ENCODE measurements around the gene DOCK8.

Gene DOCK8

GRCh38 chr9:466747-467146, 252.1 kb downstream of the DOCK8 start:
- H3K4me3 ChIP-seq (ENCODE audit: low read depth, low read length), result no peak overlapping the region
- TF ChIP-seq, protein P1, sequence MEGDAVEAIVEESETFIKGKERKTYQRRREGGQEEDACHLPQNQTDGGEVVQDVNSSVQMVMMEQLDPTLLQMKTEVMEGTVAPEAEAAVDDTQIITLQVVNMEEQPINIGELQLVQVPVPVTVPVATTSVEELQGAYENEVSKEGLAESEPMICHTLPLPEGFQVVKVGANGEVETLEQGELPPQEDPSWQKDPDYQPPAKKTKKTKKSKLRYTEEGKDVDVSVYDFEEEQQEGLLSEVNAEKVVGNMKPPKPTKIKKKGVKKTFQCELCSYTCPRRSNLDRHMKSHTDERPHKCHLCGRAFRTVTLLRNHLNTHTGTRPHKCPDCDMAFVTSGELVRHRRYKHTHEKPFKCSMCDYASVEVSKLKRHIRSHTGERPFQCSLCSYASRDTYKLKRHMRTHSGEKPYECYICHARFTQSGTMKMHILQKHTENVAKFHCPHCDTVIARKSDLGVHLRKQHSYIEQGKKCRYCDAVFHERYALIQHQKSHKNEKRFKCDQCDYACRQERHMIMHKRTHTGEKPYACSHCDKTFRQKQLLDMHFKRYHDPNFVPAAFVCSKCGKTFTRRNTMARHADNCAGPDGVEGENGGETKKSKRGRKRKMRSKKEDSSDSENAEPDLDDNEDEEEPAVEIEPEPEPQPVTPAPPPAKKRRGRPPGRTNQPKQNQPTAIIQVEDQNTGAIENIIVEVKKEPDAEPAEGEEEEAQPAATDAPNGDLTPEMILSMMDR (IDR thresholded peaks at IDR 0.05; ENCODE audit: low read depth, low read length), result no peak

DNA sequence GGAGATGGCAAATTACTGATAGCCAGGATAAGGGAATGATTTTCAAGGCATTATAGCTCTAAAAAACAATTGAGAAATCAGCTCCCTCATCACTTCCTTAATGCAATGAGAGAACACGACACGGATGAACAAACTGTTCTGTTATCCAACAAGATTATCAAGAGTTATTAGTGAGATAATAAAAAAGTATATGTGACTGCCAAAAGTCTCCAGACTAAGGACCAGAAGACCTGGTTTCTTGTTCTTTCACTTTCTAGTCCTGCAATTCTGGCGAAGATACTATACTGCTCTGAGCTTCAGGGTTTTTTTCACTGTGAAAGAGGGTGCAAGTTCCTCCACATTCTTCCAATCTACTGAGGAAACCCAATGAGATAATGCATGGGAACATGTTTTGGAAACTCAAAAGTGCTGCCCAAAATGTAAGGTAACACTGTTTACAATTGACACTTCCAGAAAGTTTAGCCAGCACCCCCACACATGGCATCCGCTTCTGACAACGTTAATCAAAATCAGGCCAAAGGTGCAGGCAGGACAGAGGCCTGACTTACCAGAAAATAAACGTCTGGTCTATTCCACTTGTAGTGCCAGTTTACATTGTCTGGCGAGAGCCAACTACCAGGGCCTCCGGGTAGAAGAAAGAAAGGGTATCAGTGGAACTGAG, 254.2 kb downstream of the DOCK8 start:
- TF ChIP-seq, protein P1 (IDR thresholded peaks at IDR 0.05; ENCODE audit: low read depth, low read length), result no peak
- H3K4me3 ChIP-seq (ENCODE audit: low read depth, low read length), result no peak overlapping the region

DNA sequence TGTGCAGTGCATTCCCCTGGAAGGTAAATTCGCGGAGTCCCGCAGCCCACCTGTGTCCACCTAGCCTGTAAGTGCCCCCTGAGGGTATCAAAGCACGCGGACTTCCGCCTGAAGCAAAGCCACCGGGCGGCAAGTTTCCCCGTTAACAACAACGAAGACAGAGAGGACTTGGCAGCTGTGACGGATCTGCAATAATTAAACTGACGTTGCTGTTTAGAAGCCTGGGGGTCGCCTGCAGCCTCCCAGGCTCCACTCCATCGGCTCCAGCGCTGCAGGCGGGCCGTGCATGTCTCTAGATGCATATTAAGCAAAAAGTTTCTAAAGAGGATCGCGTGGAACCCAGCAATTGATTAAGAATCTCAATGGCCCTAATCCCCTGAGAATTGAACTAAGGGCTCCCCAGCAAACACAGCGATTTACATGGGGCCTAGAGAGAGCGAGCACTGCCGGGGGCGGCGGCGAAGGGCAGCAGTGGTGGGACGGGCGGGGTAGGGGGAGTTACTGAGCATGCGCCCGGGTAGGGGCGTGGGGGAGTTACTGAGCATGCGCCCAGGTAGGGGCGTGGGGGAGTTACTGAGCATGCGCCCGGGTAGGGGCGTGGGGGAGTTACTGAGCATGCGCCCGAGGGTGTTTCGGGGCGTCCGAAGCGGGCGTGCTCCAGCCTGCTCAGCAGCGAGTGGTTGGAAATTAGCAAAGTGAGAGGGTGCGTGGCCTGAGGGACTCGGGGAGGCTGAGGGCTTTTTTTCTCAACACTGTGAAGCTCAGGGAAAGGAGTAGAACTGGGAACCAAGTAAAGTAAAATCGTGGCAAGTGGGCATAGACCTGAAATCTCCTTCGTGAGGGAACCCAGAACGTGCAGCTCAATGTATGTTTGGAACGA, 255.2 kb downstream of the DOCK8 start:
- TF ChIP-seq, protein P1 (IDR thresholded peaks at IDR 0.05; ENCODE audit: low read depth, low read length), result no peak
- H3K4me3 ChIP-seq (ENCODE audit: low read depth, low read length), result peak overlapping the region; percentile 64

DNA sequence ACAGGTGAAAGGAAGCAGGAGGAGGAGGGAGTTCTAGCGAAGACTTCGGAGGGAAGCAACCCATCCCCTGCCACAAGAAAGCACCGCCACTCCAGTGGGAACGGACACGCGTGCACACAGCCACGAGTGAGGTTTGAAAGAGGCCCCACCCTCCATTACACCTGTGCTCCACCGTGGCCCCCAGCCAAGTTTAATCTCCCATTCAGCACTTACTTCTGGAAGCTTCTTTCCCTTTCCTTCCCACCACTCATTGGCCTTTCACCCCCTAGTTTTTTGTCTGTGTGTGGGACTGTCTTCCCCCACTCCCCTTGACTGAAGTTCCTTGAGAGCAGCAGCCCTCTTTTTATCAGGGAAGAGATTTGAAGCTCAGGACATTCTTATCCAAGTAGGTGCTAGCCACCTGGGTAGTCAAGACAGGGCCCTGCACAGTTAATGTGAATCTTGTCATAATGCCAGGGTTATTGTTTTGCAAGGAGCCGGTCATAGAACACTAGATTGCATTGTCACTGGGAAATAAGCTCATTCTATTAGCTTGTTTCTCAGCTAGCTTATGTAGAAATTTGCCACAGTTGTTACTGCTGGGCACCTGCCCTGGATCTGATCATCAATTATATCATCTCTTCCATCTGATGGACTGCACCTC, 256.0 kb downstream of the DOCK8 start:
- TF ChIP-seq, protein P1 (IDR thresholded peaks at IDR 0.05; ENCODE audit: low read depth, low read length), result no peak
- peak overlapping the region; percentile 64 for H3K4me3 ChIP-seq (ENCODE audit: low read depth, low read length)

- TF ChIP-seq, protein P1 (IDR thresholded peaks at IDR 0.05; ENCODE audit: low read depth, low read length), result no peak
- H3K4me3 ChIP-seq (ENCODE audit: low read depth, low read length), result no peak overlapping the region
These were observed 256.7 kb downstream of the DOCK8 start for GRCh38 chr9:471320-471719.

DNA sequence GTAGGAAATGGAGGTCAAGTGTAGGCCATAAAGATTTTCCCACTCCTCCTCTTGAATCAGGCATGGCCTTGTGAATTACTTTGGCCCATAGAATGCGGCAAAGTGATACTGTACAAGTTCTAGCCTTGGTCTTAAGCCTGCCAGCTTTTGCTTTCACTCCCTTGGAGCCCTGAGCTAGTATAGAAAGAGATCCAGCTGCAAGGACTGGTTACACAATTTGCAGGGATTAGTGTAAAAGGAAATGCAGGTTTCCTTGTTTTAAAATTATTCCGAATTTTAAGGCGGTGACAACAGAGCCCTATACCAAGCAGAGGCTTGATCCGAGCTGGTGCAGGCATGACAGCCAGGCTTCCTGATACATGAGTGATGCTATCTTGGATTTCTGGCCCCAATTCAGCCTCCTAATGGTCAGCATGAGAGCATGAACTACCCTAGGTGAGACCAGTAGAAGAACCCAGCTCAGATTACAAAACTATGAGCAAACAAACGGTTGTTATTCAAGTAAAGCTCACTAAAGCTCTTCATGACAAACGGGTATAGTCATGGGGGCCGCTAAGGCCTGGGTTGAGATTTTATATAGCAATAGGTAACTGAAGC, 257.9 kb downstream of the DOCK8 start:
- TF ChIP-seq, protein P1 (IDR thresholded peaks at IDR 0.05; ENCODE audit: low read depth, low read length), result no peak
- no peak overlapping the region for H3K4me3 ChIP-seq (ENCODE audit: low read depth, low read length)
